ENCODE measurements around the gene APLN.

Gene APLN

DNA sequence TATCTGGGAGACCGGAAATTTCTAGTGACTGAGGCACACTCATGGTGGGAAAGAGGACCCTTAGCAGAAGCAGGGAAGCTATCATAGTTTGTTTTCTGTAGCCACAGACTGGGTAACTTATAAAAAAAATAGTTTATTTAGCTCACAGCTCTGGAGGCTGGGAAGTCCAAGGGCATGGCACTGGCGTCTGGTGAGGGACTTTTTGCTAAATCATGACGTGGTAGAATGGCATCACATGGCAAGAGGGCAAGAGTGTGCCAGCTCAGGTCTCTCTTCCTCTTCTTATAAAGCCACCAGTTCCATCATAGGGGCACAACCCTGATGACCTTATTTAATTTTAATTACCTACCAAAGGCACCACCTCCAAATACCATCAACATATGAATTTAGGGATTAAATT is 13.3 kb downstream of the APLN start:
- no peak for DNase-seq (ENCODE audit: low read depth)

DNA sequence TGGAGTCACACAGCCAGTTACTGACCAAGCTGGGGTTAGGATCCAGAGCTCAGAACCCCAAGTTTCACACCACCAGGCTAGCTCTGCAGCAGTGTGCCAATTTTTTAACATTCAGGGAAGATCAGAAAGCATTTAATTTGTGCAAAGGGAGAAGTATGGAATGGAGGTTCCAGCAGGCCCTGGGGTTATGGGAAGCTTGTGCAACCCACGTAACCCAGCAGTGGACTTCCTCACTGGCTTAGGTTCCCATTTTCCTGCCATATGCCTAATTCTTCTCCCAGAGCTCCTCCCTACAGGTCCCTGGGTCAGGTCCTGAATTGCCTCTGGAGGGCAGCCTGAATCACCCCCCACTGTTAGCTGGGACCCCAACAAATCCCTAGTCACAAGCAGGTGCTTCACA is 14.0 kb downstream of the APLN start:
- no peak for DNase-seq (ENCODE audit: low read depth)

DNA sequence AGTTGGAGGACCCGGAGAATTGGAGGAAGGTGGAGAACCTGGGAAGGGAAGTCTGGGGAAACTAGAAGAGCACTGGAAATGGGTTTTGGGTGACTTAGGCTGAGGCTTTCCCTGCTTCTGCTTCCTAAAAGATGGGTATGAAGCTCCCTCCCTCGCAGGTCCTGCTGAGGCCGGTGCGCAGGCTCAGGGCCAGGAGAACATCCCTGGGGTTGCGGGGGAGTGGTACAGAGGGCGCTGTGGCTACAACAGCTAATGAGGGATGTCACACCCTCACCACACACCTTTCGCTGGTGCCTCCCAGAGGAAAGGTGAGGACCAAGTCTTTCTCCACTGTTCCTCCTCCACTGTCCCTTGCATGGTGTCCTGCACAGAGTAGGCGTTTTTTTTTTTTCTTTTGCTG is 15.8 kb downstream of the APLN start:
- DNase-seq (ENCODE audit: low read depth), result no peak

DNA sequence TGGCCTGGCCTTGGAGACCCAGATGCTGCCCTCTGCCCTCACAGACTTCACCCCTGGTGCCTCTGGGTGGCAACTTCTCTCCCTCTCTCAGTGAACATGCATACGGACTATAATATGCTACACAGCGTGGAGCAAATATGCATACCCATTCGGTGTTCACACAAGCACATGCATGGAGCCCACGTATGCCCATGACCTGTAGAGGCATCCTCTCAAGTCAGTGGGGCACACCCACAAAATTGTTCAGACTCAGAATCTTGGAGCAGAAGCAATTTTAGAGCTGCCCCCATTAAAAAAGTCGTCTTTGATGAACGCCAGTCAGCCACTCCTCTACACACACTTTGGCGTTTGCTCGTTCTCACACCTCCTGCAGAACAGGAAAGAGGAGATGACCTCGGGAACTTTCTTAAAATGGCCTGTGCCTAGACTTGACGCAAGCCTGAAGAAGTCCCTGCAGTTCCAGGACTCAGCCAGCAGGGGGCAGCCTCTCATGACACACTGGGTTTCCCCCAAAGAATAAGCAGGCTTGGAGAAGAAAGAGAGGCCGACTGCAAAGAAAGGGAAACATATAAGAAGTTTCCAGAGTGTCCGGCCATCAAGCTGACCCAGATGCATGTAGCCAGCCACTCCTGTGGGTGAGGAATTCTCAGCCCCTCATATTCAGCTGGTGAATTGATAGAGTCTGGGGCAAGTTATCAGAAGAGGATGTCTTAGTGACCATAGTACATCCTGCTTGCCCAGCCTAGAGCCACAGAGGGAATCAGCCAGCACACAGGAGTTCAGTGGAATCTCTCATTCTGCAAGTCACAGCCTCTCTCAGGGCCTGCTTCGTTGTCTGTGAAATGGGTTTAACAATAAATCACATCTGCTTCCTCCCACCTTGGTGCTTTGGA is 17.3 kb downstream of the APLN start:
- peak; percentile 42 for DNase-seq (ENCODE audit: low read depth)

DNA sequence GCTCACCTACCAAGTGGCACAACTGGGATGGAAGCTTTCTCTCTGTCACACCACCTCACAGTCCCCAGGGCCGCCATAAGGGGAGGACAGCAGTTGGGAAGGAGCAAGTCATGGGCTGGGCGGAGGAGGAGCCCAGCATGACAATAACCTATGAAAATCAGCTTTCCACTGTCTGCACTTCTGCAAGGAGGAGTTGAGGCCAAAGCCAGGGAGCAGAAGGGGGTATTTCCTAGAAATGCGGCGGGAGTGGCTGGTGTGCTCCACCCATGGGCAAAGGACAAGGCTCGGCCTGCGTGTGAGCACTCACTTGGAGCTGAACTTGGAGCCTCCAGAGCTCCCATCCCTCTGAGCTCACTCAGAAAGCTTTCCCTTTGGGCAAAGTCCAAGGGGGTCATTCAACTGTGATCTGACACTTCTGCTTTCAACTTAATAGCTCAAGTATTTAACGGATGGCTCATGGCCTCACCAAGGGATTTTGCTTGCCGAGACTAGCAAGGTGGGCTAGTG is 18.5 kb downstream of the APLN start:
- DNase-seq (ENCODE audit: low read depth), result no peak

DNA sequence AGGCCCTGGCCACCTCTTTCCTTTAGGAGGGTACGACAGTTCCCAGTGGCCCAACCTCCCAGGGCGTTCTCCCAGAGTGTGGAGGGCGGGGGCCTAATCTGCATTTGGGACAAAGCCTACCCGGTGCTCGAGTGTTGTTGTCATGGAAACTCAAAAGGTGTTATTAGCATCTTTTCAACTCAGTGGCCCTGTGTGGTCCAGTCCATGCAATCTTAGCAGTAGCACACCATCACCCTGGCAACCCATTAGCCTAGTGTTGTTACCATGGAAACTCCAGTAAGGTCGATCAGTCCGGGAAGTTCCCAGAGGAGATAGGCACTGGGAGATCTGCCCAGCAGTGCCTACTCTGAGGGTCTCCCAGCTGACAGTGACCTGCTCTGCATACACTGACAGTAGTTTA is 20.2 kb downstream of the APLN start:
- no peak for DNase-seq (ENCODE audit: low read depth)

DNA sequence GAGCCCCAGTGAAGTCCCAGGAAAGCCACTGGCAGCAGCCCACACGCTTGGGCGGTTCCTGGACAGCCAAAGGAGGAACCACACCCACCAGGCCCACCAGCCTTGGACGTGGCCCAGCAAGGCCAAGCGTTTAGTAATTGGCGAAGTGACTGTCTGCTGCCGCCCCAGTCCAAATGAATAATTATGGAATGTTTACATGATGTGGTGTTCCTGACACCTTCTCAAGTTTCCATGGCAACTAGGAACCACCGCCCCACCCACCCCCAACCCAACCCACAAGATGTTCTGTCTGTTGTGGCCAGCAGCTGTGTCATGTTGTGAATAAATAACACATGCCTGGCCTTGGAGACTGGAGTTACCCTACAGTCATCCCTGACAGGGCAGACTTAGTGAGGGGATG is 22.3 kb downstream of the APLN start:
- DNase-seq (ENCODE audit: low read depth), result peak; percentile 20

DNA sequence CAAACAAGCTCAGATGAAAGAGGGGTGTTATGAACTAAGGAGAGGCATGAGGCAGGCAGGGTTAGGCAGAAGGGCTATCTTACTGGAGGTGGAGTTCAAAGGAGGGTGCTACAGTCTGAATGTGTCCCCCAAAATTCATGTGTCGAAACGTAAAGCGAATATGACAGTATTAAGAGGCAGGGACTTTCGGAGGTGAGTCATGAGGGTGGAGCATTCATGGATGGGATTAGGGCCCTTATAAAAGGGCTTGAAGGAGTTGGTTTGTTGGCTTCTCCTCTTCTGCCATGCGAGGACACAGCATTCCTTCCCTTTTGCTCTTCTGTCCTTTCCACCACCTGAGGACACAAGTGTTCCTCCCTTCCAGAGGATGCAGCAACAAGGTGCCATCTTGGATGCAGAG is 22.9 kb downstream of the APLN start:
- no peak for DNase-seq (ENCODE audit: low read depth)

DNA sequence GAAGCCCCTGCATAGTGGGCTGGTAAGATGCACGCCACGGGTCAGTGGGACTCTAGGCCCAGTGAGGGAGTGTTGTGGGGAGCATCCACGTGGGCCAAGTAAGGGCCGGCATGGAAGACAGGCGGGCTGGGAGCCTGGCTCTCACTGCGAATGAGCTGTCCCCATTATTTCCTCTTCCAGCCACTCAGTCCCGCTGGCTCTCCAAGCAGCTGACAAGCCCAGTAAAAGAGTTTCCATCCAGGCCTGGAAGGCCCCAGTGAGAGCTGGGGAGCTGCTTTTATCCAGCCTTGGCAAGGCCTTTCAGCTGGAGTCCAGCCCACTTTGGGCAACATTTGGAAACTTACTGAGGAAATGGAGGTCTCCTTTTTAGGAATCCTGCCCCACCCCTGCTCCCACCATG is 24.9 kb downstream of the APLN start:
- no peak for DNase-seq (ENCODE audit: low read depth)

DNA sequence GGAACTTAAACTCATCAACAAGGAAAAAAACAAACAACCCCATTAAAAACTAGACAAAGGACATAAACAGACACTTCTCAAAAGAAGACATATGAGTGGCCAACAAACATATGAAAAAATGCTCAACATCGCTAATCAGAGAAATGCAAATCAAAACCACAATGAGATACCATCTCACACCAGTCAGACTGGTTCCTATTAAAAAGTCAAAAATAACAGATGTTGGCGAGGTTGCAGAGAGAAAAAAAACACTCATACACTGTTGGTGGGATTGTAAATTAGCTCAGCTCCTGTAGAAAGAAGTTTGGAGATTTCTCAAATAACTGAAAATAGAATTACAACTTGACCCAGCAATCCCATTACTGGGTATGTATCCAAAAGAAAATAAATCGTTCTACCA is 28.7 kb downstream of the APLN start:
- no peak for DNase-seq (ENCODE audit: low read depth)

DNA sequence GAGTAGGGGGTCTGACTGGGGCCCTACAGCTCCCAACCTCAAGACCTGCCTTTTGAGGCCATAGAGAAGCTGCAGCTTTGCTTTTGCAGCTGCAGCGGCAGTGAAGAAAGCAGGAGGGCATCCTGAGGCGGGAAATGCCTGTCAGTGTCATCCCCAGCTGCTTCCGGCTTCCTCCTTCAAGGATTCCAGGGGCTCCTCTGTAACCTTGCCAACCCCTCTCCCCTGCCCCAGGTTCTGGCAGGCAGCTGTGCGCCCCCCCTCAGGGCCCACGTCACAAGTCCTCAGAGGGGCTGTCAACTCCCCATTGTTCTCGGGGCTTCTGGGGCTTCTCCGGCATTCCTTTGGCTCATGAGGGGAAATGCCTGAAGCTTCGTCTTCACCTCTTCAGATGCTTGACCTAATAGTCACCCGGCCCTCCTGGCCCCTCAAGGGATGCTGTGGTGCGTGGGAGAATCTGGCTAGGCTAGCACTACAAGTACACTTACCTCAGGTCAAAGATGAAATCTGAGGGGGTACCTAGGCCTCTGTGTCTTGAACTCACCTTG is 31.9 kb downstream of the APLN start:
- DNase-seq (ENCODE audit: low read depth), result peak; percentile 77

DNA sequence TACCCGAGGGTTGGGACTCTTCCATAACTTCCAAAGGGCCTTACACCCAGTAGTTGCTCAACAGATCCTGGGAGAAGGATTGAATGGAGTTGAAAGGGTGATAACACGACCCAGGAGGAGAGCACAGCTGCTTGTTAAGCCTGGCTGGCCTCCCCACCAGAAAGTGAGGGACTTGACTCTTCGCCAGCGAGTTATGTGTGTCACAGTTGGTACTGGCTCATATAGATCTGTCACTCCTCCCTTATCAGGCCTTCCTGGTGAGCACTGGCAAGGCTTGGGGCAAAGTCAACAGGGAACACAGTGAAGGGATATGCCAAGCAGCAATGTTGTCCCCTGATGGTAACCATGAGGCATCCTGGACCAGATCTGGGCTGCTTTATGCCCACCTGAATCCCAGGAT is 35.8 kb downstream of the APLN start:
- DNase-seq (ENCODE audit: low read depth), result no peak

DNA sequence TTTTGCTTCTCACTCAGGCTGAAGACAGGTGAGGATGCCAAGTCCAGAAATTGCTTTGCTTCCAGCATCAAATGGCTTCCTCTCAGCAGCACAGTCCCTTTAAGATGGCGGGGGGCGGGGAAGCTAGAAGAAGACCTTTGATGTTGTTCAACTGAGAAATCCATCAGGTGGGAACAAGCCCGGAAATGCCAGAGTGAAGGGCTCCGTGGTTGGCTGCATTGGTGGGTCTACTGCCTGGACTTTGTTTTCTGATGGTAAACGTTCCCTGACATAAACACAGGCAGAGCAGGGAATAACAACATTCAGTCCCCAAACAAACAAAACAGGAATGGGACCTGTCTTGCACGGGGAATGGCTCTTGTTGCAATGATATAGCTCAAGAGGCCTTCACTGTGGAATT is 37.3 kb downstream of the APLN start:
- DNase-seq (ENCODE audit: low read depth), result no peak

DNA sequence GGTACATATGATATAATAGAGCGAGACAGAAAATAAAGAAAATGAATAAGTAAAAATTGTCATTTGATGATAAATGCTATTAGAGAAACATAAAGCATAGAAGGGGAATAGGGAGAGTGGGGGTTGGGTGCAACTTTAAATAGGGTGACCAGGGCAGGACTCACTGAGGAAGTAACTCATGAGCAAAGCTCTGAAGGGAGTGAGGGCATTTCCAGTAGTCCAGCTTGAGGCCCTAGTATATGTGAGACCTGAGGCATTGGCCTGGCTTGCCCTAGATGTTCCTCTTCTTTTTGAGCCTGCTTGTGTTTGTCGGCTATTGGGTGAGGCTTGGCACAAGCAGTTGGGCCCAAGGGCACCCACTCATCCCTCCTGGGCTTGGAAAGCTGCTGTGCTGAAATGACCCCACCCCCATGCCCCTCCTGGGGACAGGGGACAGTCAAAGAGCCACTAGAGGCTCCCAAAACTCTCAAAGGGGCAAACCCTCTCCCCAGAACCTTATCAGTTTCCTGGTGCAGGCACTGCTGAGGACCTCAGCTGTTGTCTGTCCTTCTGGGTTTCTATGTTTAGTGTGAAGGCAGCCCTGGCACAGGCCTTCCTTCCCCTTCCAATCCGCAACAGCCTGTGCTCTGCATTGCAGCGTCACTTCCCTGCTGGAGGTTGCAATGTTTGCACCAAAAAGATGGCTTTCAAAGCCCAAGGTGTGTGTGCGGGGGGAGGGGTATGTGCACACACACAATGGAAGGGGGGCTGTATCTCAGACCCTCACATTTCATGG is 40.1 kb downstream of the APLN start:
- DNase-seq (ENCODE audit: low read depth), result no peak

DNA sequence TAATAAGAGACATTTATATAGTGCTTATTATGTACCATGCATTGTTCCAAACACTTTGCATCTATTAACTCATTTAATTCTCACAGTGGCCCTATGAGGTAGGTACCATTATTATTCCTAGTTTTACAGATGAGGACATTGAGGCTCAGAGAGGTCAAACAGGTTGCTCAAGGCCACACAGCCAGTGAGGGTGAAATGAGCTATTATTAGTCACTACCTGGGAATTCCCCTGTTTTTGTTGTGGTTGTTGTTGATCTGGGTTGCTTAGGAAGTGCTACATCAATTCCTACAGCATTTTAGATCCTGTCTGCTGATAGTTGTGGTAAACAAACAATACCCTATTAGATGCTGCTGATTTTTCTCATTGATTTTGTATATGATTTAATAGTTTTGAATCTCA is 41.2 kb downstream of the APLN start:
- no peak for DNase-seq (ENCODE audit: low read depth)

DNA sequence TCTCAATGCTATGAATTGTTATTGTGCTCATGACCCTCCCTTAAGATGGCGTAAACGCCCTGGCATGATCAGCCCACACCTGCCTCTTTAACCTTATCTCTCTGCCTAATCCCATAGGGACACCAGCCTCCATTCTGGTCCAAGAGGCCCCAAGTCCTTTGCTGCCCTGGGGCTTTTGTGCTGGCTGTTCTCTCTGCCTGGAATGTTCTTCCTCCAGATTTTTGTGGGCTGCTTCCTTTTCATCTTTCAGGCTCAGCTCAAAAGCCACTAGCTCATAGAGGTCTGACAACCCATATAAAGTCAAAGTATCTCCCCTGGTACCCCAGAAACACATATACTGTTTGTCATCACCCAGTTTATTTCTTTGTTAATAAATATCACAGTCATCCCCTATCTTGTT is 42.4 kb downstream of the APLN start:
- DNase-seq (ENCODE audit: low read depth), result no peak

DNA sequence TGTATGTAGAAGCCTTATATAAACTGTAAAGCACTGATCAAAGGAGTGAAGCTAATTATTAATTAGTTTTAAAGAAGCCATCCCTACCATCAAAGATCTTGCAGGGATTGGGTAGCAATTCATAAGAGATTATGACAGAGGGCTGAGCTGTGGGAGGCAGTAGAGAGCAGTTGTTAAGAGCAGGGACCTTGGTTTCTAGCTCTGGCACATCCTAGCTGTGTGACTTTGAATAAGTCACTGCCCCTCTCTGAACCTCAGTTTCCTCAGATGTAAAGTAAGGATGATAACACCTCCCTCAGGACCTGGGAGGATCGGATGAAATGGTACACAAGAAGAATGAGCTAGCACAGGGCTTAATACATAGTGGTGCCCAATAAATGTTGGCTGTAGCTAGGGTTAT is 45.4 kb downstream of the APLN start:
- no peak for DNase-seq (ENCODE audit: low read depth)

DNA sequence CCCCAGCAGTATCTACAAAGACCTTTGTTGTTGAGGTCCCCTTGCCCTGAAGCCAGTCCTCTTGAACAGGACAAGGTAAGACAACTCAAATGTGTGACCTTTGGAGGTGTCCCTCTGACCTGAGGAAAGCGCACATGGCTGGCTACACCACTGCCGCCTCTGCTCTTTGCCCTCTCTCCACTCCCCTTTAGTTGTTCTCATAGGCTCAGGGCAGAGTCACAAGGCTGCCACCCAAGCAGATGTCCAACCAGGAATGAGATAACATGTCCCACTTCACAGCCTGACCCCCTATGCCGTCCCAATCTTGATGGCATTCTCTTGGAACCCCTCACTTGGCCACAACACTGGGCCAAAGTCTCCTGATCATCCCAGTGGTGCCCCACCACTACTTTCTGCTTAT is 46.3 kb downstream of the APLN start:
- DNase-seq (ENCODE audit: low read depth), result no peak

DNA sequence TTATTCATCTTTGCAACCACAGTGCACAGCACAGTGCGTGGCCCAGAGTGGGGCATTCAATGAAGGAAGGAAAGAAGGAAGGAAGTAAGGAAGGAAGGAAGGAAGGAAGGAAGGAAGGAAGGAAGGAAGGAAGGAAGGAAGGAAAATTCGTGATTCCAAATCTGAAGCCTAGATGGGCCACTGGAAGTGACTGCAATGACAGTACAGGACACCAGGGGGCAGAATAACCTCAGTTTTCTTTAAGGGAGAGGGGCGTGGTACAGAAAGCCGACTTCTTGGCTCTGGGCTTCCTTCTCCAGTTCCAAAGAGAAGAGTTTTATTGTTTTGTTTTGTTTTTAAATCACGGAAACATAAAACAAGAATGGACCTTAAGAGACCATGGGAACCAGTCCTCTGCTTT is 47.8 kb downstream of the APLN start:
- peak; percentile 19 for DNase-seq (ENCODE audit: low read depth)

DNA sequence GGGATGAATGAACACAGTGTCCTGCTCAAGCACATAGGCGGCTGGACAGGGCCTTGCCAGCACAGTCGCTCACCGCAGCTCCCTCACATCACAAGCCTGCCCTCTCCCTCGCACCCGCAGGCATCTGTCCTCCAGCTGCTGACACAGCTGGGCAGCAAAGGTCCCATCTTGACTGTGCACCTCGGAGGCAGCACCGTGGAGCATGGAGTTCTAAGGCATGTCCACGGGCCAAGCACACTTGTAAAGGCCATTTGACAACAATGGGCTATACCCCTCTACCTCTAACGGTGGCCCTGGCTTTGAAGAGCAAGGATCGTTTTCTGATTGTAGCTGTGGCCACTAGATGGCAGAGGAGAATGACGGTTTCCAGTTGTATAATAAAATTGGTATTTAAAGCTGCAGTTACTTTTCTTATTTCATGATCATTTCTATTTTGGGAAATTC is 53.8 kb downstream of the APLN start:
- no peak for DNase-seq (ENCODE audit: low read depth)

DNA sequence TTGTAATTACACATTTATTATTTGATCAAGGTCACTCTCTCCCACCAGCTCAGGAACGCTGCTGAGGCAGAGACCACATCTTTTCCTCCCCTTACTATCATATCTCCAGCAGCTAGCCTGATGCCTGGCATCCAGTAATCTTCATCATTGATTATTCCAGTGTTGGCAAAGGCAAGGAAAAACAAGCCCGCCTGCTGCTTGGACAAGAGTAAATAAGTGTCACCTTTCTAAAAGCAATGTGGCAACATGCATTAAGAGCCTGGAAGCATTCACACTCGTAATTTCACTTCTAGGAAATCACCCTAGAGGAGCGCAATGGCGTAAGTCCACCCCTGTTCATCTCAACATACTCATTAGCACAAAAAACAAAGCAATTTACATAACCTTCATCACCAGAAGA is 54.8 kb downstream of the APLN start:
- no peak for DNase-seq (ENCODE audit: low read depth)

DNA sequence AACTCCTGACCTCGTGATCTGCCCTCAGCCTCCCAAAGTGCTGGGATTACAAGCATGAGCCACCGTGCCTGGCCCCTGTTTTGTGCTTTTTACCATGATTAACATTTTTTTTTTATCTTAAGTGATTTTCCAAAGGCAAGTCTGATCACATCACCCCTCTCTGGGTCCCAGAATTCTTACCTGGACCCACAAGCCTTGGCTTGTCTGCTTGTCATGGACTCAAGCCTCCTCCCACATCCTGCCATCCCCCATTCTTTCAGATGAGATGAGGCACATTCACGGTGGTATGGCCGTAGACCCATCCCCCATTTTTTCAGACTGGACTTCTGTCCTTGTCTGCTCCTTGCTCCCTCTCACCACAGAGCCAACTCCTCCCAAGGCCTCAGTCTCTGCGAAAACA is 55.3 kb downstream of the APLN start:
- DNase-seq (ENCODE audit: low read depth), result no peak

DNA sequence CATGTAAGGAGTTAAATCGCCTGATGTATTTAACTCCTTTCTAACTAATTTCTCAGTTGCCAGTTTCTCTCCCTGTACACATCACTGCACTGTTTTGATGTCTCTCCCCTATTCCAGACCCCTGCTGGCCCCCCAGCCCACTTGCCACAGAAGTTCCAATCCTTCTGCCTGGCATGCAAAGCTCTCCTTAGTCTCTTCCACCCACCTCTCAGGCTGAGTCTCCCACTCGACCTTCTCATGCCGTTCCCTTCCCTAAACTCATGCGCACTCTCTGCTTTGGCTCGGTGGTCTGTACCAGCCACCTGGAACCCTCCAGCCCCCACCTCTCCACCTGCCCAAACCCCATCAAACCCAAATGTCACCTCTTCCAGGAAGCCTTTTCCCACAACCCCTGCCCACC is 56.9 kb downstream of the APLN start:
- DNase-seq (ENCODE audit: low read depth), result no peak

Data from amniotic epithelial cell (primary cell).